HCT116 (cell line): ENCODE results near the gene OR4F6. TPM values are rescaled to one million over a fixed set of nuclear protein-coding genes. Genes with fewer than 3 reads are reported as not detected.

Experiments
- ATAC-seq: fragments of 200-7000 bp; cut with Tn5 transposase; 2 replicates; pipeline ENCODE4 v1.9.1; 2020; ENCODE audit warnings: mild to moderate bottlenecking, moderate library complexity
- BruUV-seq: library from RNA; stranded (reverse); fragments of 400-500 nt; replicated peaks from 2 replicates; lab custom pipeline; 2021; lab: Mats Ljungman, UMichigan
- CTCF ChIA-PET: fragments of 300-600 bp; sonication (Branson Sonifier 250); formaldehyde crosslinking; loops from one replicate; lab custom pipeline; 2021; ENCODE audit warnings: antibody characterized with exemption; lab: Charles Lee
- POLR2A ChIA-PET: fragments of 300-600, 350-600 bp; sonication (Branson Sonifier 250); formaldehyde crosslinking; loops from one replicate; lab custom pipeline; 2021; ENCODE audit warnings: antibody characterized with exemption; lab: Charles Lee
- RAD21 ChIA-PET, 2 experiments: fragments of 300-600 bp; sonication (Branson Sonifier 250); formaldehyde crosslinking; loops; one replicate each; lab custom pipeline; 2023; ENCODE audit warnings: low total read pairs in 2 of 2; ENCODE audit not compliant: uncharacterized antibody in 2 of 2, unreplicated experiment in 2 of 2, low non-redundant PET in 1 of 2; lab: Charles Lee
- DNase-seq: peaks from one replicate; pipeline ENCODE4 v3.0.0-alpha.2; 2010; ENCODE audit warnings: low read depth, low spot score
- H2AFZ ChIP-seq: fragments of 200-600 bp; shearing (Covaris generic), sonication (generic); 2 replicates; pipeline ENCODE4 v1.6.1; 2017; ENCODE audit warnings: low read depth, mixed run types, mixed read lengths, antibody characterized with exemption, low read length; ENCODE audit not compliant: poor library complexity, severe bottlenecking
- H3K27ac ChIP-seq: 2 replicates; pipeline ENCODE4 v1.5.1; 2012; ENCODE audit warnings: low read depth, low read length
- H3K27me3 ChIP-seq: fragments of 200-600 bp; sonication (generic); 2 replicates; pipeline ENCODE4 v1.6.1; 2016; ENCODE audit warnings: mixed run types, low read length, mixed read lengths; ENCODE audit not compliant: insufficient read depth
- H3K36me3 ChIP-seq, 2 experiments: fragments of 200-500 bp in 1 of 2; fragments of 200-600 bp in 1 of 2; sonication (Bioruptor generic) in 1 of 2; sonication (generic) in 1 of 2; 2 replicates each; pipeline versions ENCODE4 v1.5.1 to v1.6.1; 2014 to 2016; ENCODE audit warnings: low read length in 2 of 2, inconsistent platforms in 1 of 2, mixed read lengths in 1 of 2, mixed run types in 1 of 2; ENCODE audit not compliant: insufficient read depth in 2 of 2, control insufficient read depth in 1 of 2
- H3K4me1 ChIP-seq, 2 experiments: fragments of 200-600 bp in 1 of 2; sonication (generic) in 1 of 2; 2 replicates each; pipeline versions ENCODE4 v1.5.1 to v1.6.1; 2012 to 2017; ENCODE audit warnings: low read length in 2 of 2, inconsistent platforms in 1 of 2, mild to moderate bottlenecking in 1 of 2, mixed read lengths in 1 of 2, mixed run types in 1 of 2, moderate library complexity in 1 of 2; ENCODE audit not compliant: insufficient read depth in 2 of 2, control insufficient read depth in 1 of 2
- H3K4me2 ChIP-seq: fragments of 200-600 bp; sonication (generic); 2 replicates; pipeline ENCODE4 v1.6.1; 2017; ENCODE audit warnings: mixed run types, low read length, mixed read lengths
- H3K4me3 ChIP-seq, 2 experiments: fragments of 200-600 bp in 1 of 2; sonication (generic) in 1 of 2; replicated peaks in 1 of 2; 2 replicates each; pipeline ENCODE4 v1.5.1; 2011 to 2016; ENCODE audit warnings: low read length in 2 of 2, control low read depth in 1 of 2, low read depth in 1 of 2, mild to moderate bottlenecking in 1 of 2, mixed read lengths in 1 of 2, mixed run types in 1 of 2
- H3K79me2 ChIP-seq: fragments of 200-600 bp; sonication (generic); 2 replicates; pipeline ENCODE4 v1.6.1; 2017; ENCODE audit warnings: mild to moderate bottlenecking, mixed run types, low read length, moderate library complexity, mixed read lengths; ENCODE audit not compliant: insufficient read depth
- H3K9ac ChIP-seq: fragments of 200-600 bp; sonication (generic); 2 replicates; pipeline ENCODE4 v1.6.1; 2016; ENCODE audit warnings: low read length, mixed read lengths
- H3K9me2 ChIP-seq: fragments of 200-600 bp; sonication (generic), shearing (Covaris generic); 2 replicates; pipeline ENCODE4 v1.6.1; 2017; ENCODE audit warnings: mixed run types, mild to moderate bottlenecking, moderate library complexity; ENCODE audit not compliant: insufficient read depth
- H3K9me3 ChIP-seq, 2 experiments: fragments of 200-500 bp in 1 of 2; fragments of 200-600 bp in 1 of 2; sonication (Bioruptor generic) in 1 of 2; sonication (generic) in 1 of 2; 2 replicates each; pipeline ENCODE4 v1.6.1; 2014 to 2017; ENCODE audit warnings: low read length in 2 of 2, mixed read lengths in 2 of 2, inconsistent platforms in 1 of 2, low read depth in 1 of 2, mild to moderate bottlenecking in 1 of 2, mixed run types in 1 of 2, moderate library complexity in 1 of 2; ENCODE audit not compliant: control insufficient read depth in 1 of 2, insufficient read depth in 1 of 2
- H4K20me1 ChIP-seq: fragments of 200-600 bp; sonication (generic), shearing (Covaris generic); 2 replicates; pipeline ENCODE4 v1.6.1; 2017; ENCODE audit warnings: mixed run types, mild to moderate bottlenecking, moderate library complexity; ENCODE audit not compliant: insufficient read depth
- ATF3 ChIP-seq: IDR thresholded peaks from 2 replicates; pipeline ENCODE4 v1.6.1; 2012
- CBX3 ChIP-seq: IDR thresholded peaks from 2 replicates; pipeline ENCODE4 v1.6.1; 2012; ENCODE audit warnings: low read depth
- CEBPB ChIP-seq: IDR thresholded peaks from 2 replicates; pipeline ENCODE4 v1.6.1; 2012; ENCODE audit warnings: low read depth
- EGR1 ChIP-seq: IDR thresholded peaks from 2 replicates; pipeline ENCODE4 v1.6.1; 2012; ENCODE audit warnings: low read depth
- EZH2 ChIP-seq: fragments of 200-600 bp; sonication (generic); IDR thresholded peaks from 2 replicates; pipeline ENCODE4 v1.6.1; 2017; ENCODE audit warnings: antibody characterized with exemption, mixed run types
- EZH2phosphoT487 ChIP-seq: fragments of 200-600 bp; IDR thresholded peaks from 2 replicates; pipeline ENCODE4 v1.6.1; 2018; ENCODE audit warnings: antibody characterized with exemption, borderline replicate concordance
- FOSL1 ChIP-seq: IDR thresholded peaks from 2 replicates; pipeline ENCODE4 v1.6.1; 2012; ENCODE audit warnings: low read depth
- MAX ChIP-seq: IDR thresholded peaks from 2 replicates; pipeline ENCODE4 v1.6.1; 2012
- SIN3A ChIP-seq: IDR thresholded peaks from 2 replicates; pipeline ENCODE4 v1.6.1; 2012; ENCODE audit warnings: low read depth
- SP1 ChIP-seq: IDR thresholded peaks from 2 replicates; pipeline ENCODE4 v1.6.1; 2012; ENCODE audit warnings: low read depth
- TCF7L2 ChIP-seq: IDR thresholded peaks from 2 replicates; pipeline ENCODE4 v1.7.0; 2011; ENCODE audit warnings: borderline replicate concordance, inconsistent platforms; ENCODE audit not compliant: insufficient read depth, insufficient read length; ENCODE audit errors: extremely low read depth
- YY1 ChIP-seq: IDR thresholded peaks from 2 replicates; pipeline ENCODE4 v1.6.1; 2011; ENCODE audit warnings: low read length, low read depth, moderate library complexity, mild to moderate bottlenecking; ENCODE audit not compliant: insufficient replicate concordance; ENCODE audit errors: extremely low read depth
- ZFX ChIP-seq: fragments of 450-650 bp; IDR thresholded peaks from 2 replicates; pipeline ENCODE4 v1.6.1; 2017
- ZNF274 ChIP-seq: fragments of 200-500 bp; sonication (Bioruptor generic); IDR thresholded peaks from 2 replicates; pipeline ENCODE4 v1.6.1; 2014; ENCODE audit warnings: mild to moderate bottlenecking, low read depth, low read length, inconsistent platforms
- intact Hi-C: fragments of 100-400 bp; cut with micrococcal nuclease; formaldehyde crosslinking; loops from 2 replicates; pipeline ENCODE4 v1.10.0; 2022
- total RNA-seq: library from RNA; stranded (reverse); gene quantifications from one replicate; pipeline ENCODE4 v1.2.1, GENCODE V29; 2021; ENCODE audit not compliant: unreplicated experiment
- TF ChIP-seq, protein P1 (sequence below), 3 experiments: fragments of 200-600 bp in 1 of 3; sonication (generic) in 1 of 3; IDR thresholded peaks in 2 of 3; conservative IDR thresholded peaks in 1 of 3; 2 replicates each; pipeline ENCODE4 v1.5.1; 2012 to 2017; ENCODE audit warnings: low read depth in 2 of 3, low read length in 2 of 3, antibody characterized with exemption in 1 of 3, borderline replicate concordance in 1 of 3, control low read depth in 1 of 3, mild to moderate bottlenecking in 1 of 3, mixed read lengths in 1 of 3, mixed run types in 1 of 3, moderate library complexity in 1 of 3; ENCODE audit not compliant: insufficient read depth in 1 of 3
- TF ChIP-seq, protein P2 (sequence below): IDR thresholded peaks from 2 replicates; pipeline ENCODE4 v1.6.1; 2012; ENCODE audit warnings: low read depth

Gene OR4F6
- total RNA-seq, 1 experiment from 2014 or later = not detected

DNA sequence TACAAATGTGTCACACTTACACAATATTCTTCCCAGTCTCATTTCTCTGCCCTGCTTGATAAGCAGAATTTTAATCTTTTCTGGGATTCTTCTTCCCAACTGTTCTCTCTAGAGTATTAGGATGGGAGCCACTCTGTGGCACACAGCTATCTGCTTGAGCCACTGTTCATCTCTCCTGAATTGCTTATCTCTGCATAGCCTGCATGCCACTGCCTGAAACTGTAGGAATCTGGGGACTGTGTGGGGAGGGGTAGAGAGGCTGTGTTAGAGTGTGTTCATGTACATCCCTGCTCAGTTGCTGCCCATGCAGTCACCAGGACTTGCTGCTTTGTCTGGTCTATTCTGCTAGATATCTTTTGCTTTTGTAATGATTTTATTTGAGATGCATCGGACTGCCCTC, 2.3 kb upstream of the OR4F6 start:
- no peaks in the 10 kb centered on the region for H3K4me1 ChIP-seq
- no peaks in the 10 kb centered on the region for H3K36me3 ChIP-seq
- no peak for DNase-seq
- no TSS peak for BruUV-seq
- H3K27ac ChIP-seq = no peak overlapping the region
- H3K79me2 ChIP-seq = no peaks in the 10 kb centered on the region
- H2AFZ ChIP-seq = no peak overlapping the region
- H3K9me2 ChIP-seq = no peaks in the 10 kb centered on the region
- ChIA-PET CTCF (no interaction called here), RAD21 (no interaction called here)
- intact Hi-C loops = no loop called here
- H3K9me3 ChIP-seq = no peaks in the 10 kb centered on the region
- no peaks in the 10 kb centered on the region for H4K20me1 ChIP-seq
- TF ChIP-seq YY1 (no peak), EZH2 (no peak), EZH2phosphoT487 (no peak), SIN3A (no peak), CEBPB (no peak), ZNF274 (no peak), ZFX (no peak)
- TF ChIP-seq, protein P1, sequence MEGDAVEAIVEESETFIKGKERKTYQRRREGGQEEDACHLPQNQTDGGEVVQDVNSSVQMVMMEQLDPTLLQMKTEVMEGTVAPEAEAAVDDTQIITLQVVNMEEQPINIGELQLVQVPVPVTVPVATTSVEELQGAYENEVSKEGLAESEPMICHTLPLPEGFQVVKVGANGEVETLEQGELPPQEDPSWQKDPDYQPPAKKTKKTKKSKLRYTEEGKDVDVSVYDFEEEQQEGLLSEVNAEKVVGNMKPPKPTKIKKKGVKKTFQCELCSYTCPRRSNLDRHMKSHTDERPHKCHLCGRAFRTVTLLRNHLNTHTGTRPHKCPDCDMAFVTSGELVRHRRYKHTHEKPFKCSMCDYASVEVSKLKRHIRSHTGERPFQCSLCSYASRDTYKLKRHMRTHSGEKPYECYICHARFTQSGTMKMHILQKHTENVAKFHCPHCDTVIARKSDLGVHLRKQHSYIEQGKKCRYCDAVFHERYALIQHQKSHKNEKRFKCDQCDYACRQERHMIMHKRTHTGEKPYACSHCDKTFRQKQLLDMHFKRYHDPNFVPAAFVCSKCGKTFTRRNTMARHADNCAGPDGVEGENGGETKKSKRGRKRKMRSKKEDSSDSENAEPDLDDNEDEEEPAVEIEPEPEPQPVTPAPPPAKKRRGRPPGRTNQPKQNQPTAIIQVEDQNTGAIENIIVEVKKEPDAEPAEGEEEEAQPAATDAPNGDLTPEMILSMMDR (IDR thresholded peaks at IDR 0.05 in 2 of 3, conservative IDR thresholded peaks at IDR 0.05 in 1 of 3; ENCODE audit: borderline replicate concordance in 1 of 3, insufficient read depth in 1 of 3, low read depth in 2 of 3, low read length in 2 of 3) = no peak
- TF ChIP-seq, all 23 proteins: peak for 0
- H3K4me3 ChIP-seq = no peak overlapping the region
- POLR2A ChIA-PET = no interaction called here
- H3K27me3 ChIP-seq = peaks cover 38% of the 10 kb centered on the region
- H3K9ac ChIP-seq = no peak overlapping the region
- H3K4me2 ChIP-seq = no peak overlapping the region
- ATAC-seq = no peak

GRCh38 chr15:101803676-101804075, 367 bp downstream of the OR4F6 start:
- intact Hi-C loops = no loop called here
- no peaks in the 10 kb centered on the region for H3K9me2 ChIP-seq
- no peak overlapping the region for H2AFZ ChIP-seq
- no peaks in the 10 kb centered on the region for H3K36me3 ChIP-seq
- H3K4me1 ChIP-seq = no peaks in the 10 kb centered on the region
- no peaks in the 10 kb centered on the region for H3K9me3 ChIP-seq
- H3K9ac ChIP-seq = no peak overlapping the region
- ChIA-PET CTCF (no interaction called here), RAD21 (no interaction called here), POLR2A (no interaction called here)
- H4K20me1 ChIP-seq = no peaks in the 10 kb centered on the region
- ATAC-seq (no peak), DNase-seq (no peak)
- H3K27me3 ChIP-seq = peaks cover 25% of the 10 kb centered on the region
- no peak overlapping the region for H3K4me2 ChIP-seq
- no peak overlapping the region for H3K4me3 ChIP-seq
- H3K27ac ChIP-seq = no peak overlapping the region
- no peaks in the 10 kb centered on the region for H3K79me2 ChIP-seq
- no TSS peak for BruUV-seq
- TF ChIP-seq ATF3 (no peak), CBX3 (no peak), FOSL1 (no peak), ZNF274 (no peak), EZH2phosphoT487 (no peak), SP1 (no peak), TCF7L2 (no peak), EZH2 (no peak), MAX (no peak), ZFX (no peak), SIN3A (no peak), CEBPB (no peak), EGR1 (no peak)
- TF ChIP-seq, protein P2, sequence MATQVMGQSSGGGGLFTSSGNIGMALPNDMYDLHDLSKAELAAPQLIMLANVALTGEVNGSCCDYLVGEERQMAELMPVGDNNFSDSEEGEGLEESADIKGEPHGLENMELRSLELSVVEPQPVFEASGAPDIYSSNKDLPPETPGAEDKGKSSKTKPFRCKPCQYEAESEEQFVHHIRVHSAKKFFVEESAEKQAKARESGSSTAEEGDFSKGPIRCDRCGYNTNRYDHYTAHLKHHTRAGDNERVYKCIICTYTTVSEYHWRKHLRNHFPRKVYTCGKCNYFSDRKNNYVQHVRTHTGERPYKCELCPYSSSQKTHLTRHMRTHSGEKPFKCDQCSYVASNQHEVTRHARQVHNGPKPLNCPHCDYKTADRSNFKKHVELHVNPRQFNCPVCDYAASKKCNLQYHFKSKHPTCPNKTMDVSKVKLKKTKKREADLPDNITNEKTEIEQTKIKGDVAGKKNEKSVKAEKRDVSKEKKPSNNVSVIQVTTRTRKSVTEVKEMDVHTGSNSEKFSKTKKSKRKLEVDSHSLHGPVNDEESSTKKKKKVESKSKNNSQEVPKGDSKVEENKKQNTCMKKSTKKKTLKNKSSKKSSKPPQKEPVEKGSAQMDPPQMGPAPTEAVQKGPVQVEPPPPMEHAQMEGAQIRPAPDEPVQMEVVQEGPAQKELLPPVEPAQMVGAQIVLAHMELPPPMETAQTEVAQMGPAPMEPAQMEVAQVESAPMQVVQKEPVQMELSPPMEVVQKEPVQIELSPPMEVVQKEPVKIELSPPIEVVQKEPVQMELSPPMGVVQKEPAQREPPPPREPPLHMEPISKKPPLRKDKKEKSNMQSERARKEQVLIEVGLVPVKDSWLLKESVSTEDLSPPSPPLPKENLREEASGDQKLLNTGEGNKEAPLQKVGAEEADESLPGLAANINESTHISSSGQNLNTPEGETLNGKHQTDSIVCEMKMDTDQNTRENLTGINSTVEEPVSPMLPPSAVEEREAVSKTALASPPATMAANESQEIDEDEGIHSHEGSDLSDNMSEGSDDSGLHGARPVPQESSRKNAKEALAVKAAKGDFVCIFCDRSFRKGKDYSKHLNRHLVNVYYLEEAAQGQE = no peak
